ENCODE data around the gene ARHGEF2. TPM values are rescaled to one million over a fixed set of nuclear protein-coding genes. Genes with fewer than 3 reads are reported as not detected.
A peak's percentile ranks its signal among the peaks of the same experiment; 100 is the strongest.

The ARHGEF2 gene
- total RNA-seq, 1 experiment from 2014 or later: 90.1 TPM

DNA sequence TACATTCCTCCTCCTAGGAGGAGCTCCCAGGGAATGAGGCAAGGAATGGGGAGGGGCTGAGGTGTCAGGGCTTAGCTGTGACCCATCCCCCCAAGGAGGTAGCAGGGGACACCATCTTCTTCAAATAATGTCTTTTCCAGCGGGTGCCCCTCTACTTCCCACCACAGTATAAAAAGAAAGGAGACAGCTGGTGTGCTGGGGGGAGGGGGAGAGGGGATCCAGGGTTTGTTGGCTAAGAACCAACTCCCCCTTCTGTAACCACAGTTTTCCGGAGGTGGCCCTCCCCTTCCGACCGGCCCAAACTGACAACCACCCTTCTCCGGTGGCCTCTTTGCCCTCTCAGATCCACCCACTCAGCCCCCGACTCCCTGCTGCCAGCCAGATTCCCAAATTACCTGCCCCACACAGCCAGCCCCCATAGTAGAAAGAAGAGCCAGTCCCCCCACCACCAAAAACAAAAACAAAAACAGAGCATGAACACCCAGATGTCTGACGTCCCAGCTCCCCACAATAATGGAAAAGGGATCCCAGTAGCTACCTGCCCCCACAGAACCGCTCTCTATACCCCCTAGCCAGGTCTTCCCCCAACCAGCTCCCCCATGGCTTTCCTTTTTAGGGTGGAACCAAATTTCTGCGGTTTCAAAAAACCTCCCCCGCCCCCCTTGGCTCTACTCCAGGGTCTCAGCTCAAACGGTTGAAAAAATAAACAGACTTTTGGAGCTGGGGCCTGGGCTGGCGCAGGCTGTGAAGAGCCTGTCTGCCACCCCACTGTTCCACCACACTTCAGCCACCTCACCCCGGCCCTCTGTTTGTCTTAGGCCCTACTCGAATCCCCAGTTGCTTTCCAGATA lies 2.1 kb downstream of the ARHGEF2 start (continued):
- TF ChIP-seq ELF1 (IDR thresholded peaks at IDR 0.05; ENCODE audit: borderline replicate concordance, low read depth) (no peak), SRF (IDR thresholded peaks at IDR 0.05; ENCODE audit: low read depth) (no peak)

DNA sequence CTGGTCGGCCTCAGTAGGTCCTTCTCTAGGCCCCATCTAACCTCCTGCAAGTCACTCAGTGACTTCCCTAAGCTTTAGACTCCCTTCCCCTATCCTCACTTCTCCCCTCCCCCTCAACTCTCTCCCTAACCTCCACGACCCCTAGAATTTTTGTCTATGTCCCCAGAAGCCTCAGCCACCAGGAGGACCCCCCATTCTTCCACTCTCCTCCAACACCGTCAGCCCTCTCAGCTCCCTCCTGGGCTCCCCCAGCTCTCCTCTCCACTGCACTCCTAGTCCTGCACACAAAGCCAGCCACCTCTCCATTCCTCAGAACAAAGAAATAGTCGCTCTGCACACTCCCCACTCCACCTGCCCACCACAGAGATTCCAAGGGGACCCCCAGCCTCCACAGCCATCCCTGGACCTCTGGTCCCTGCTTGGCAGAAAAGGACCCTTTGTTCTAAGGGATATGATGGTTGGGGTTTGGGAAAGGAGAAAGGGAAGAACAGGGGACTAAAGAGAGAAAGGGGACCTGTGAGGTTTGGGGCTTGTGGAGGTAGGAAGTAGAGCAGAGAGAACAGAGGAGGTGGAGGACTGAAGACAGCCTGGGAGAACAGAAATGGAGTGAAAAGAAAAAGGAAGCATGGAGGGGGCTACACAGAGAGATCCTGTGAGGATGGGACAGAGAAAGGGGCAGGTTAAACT lies 2.8 kb downstream of the ARHGEF2 start:
- H3K4me3 ChIP-seq (replicated peaks in 1 of 2; ENCODE audit: low read depth in 1 of 2, low read length in 2 of 2): peak overlapping the region; percentile 87 to 91; a peak in 3 of 4 replicates
- intact Hi-C loops (cut with micrococcal nuclease): no loop called here
- POLR2A ChIA-PET: interaction anchor here (1.4 to 3.6 kb wide), 3 partner anchors 8 to 31 kb away, joined by 4 to 28 read pairs (median 9); no protein-coding TSS in a partner anchor

More for the DNA sequence above, 2.8 kb downstream of the ARHGEF2 start:
- Histone ChIP-seq H3K9me3 (ENCODE audit: control insufficient read depth in 1 of 2, insufficient read depth in 1 of 2, low read depth in 1 of 2, low read length in 2 of 2) (no peaks in the 10 kb centered on the region), H3K79me2 (ENCODE audit: insufficient read depth, low read length) (peaks cover 84% of the 10 kb centered on the region), H3K9me2 (ENCODE audit: insufficient read depth) (no peaks in the 10 kb centered on the region), H3K4me1 (ENCODE audit: control insufficient read depth in 1 of 2, insufficient read depth in 2 of 2, low read length in 2 of 2) (peaks cover 44 to 69% of the 10 kb centered on the region in 2 experiments), H3K4me2 (ENCODE audit: low read length) (peak overlapping the region; percentile 96), H3K36me3 (ENCODE audit: control insufficient read depth in 1 of 2, insufficient read depth in 2 of 2, low read length in 2 of 2) (no peaks in the 10 kb centered on the region), H3K27me3 (ENCODE audit: insufficient read depth, low read length) (no peaks in the 10 kb centered on the region), H4K20me1 (ENCODE audit: insufficient read depth) (no peaks in the 10 kb centered on the region), H3K27ac (ENCODE audit: low read depth, low read length) (peak overlapping the region; percentile 85; the same call in 1 of the 2 replicates), H2AFZ (ENCODE audit: low read depth, low read length, poor library complexity, severe bottlenecking) (no peak overlapping the region), H3K9ac (ENCODE audit: low read length) (peak overlapping the region; percentile 97; the same call in 1 of the 2 replicates)
- ATAC-seq (no peak), DNase-seq (ENCODE audit: low read depth, low spot score) (no peak)
- no peak for TF ChIP-seq SP1 (IDR thresholded peaks at IDR 0.05; ENCODE audit: low read depth)
- CTCF ChIA-PET: interaction anchor here (1.3 kb wide), 1 partner anchor 12 kb away, joined by 4 read pairs; no protein-coding TSS in a partner anchor
- no TSS peak for BruUV-seq (replicated peaks)
- RAD21 ChIA-PET (ENCODE audit: low non-redundant PET in 1 of 2, low total read pairs in 2 of 2, uncharacterized antibody in 2 of 2, unreplicated experiment in 2 of 2): interaction anchor here in 1 of 2 experiments (1.0 kb wide), 1 partner anchor 12 kb away, joined by 3 read pairs; no protein-coding TSS in a partner anchor
